ENCODE measurements around the gene DSC2.

Gene DSC2

GRCh38 chr18:31064130-31064529 lies 38.1 kb downstream of the DSC2 start:
- no peak overlapping the region for H2AFZ ChIP-seq (ENCODE audit: low read length)
- TF ChIP-seq, protein P1, sequence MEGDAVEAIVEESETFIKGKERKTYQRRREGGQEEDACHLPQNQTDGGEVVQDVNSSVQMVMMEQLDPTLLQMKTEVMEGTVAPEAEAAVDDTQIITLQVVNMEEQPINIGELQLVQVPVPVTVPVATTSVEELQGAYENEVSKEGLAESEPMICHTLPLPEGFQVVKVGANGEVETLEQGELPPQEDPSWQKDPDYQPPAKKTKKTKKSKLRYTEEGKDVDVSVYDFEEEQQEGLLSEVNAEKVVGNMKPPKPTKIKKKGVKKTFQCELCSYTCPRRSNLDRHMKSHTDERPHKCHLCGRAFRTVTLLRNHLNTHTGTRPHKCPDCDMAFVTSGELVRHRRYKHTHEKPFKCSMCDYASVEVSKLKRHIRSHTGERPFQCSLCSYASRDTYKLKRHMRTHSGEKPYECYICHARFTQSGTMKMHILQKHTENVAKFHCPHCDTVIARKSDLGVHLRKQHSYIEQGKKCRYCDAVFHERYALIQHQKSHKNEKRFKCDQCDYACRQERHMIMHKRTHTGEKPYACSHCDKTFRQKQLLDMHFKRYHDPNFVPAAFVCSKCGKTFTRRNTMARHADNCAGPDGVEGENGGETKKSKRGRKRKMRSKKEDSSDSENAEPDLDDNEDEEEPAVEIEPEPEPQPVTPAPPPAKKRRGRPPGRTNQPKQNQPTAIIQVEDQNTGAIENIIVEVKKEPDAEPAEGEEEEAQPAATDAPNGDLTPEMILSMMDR (IDR thresholded peaks at IDR 0.05; ENCODE audit: low read length), result no peak
- TF ChIP-seq EZH2 (optimal IDR thresholded peaks at IDR 0.05; ENCODE audit: low read depth, low read length) (no peak), EZH2phosphoT487 (IDR thresholded peaks at IDR 0.05; ENCODE audit: low read length) (no peak)
- H3K4me1 ChIP-seq (ENCODE audit: low read length), result no peaks in the 10 kb centered on the region
- H3K27me3 ChIP-seq (replicated peaks; ENCODE audit: insufficient read depth, low read length), result no peaks in the 10 kb centered on the region
- no peak overlapping the region for H3K27ac ChIP-seq (ENCODE audit: low read length)
- DNase-seq, result no peak
- H3F3A ChIP-seq (ENCODE audit: insufficient read depth, low read length), result no peaks in the 10 kb centered on the region
- no peaks in the 10 kb centered on the region for H4K20me1 ChIP-seq (ENCODE audit: insufficient read depth, low read length)
- H3K79me2 ChIP-seq (ENCODE audit: low read length), result no peaks in the 10 kb centered on the region
- H3K9me3 ChIP-seq (replicated peaks; ENCODE audit: insufficient read depth, low read length), result no peaks in the 10 kb centered on the region
- H3K9me2 ChIP-seq (replicated peaks; ENCODE audit: insufficient read depth, low read length), result no peaks in the 10 kb centered on the region
- no peak overlapping the region for H3K4me2 ChIP-seq (ENCODE audit: low read depth, low read length)
- no peak overlapping the region for H3K9ac ChIP-seq (ENCODE audit: low read length)
- no peak overlapping the region for H3K4me3 ChIP-seq (ENCODE audit: low read length)
- H3K36me3 ChIP-seq (replicated peaks; ENCODE audit: insufficient read depth, low read length), result no peaks in the 10 kb centered on the region

DNA sequence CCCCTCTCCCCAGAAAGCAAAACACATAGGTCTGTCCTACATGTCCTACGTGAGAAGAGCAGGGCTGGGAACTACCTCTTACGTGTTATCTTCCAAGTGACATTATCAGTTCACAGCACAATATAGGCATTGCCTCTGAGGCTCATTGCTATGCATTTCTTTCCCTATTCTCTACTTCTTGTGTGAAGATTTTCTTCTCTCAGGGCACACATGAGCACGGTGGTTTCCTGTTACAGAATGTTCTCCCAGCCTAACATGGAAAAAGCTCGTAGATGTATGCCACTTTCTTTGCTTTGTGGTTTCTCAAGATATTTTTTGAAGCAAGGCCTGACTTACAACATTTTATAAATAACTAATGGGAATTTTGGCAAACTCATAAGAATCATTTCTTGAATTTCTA lies 40.3 kb downstream of the DSC2 start:
- H3K4me3 ChIP-seq (ENCODE audit: low read length), result no peak overlapping the region
- H3K27me3 ChIP-seq (replicated peaks; ENCODE audit: insufficient read depth, low read length), result no peaks in the 10 kb centered on the region
- no peak overlapping the region for H3K4me2 ChIP-seq (ENCODE audit: low read depth, low read length)
- no peak overlapping the region for H3K9ac ChIP-seq (ENCODE audit: low read length)
- no peaks in the 10 kb centered on the region for H3K9me3 ChIP-seq (replicated peaks; ENCODE audit: insufficient read depth, low read length)
- DNase-seq, result no peak
- H2AFZ ChIP-seq (ENCODE audit: low read length), result no peak overlapping the region
- no peaks in the 10 kb centered on the region for H3K9me2 ChIP-seq (replicated peaks; ENCODE audit: insufficient read depth, low read length)
- no peaks in the 10 kb centered on the region for H3K4me1 ChIP-seq (ENCODE audit: low read length)
- H3K79me2 ChIP-seq (ENCODE audit: low read length), result no peaks in the 10 kb centered on the region
- no peak for TF ChIP-seq EZH2phosphoT487 (IDR thresholded peaks at IDR 0.05; ENCODE audit: low read length)
- no peak for TF ChIP-seq EZH2 (optimal IDR thresholded peaks at IDR 0.05; ENCODE audit: low read depth, low read length)
- TF ChIP-seq, protein P1 (IDR thresholded peaks at IDR 0.05; ENCODE audit: low read length), result no peak
- H3K27ac ChIP-seq (ENCODE audit: low read length), result no peak overlapping the region
- no peaks in the 10 kb centered on the region for H3F3A ChIP-seq (ENCODE audit: insufficient read depth, low read length)
- H3K36me3 ChIP-seq (replicated peaks; ENCODE audit: insufficient read depth, low read length), result no peaks in the 10 kb centered on the region
- H4K20me1 ChIP-seq (ENCODE audit: insufficient read depth, low read length), result no peaks in the 10 kb centered on the region

GRCh38 chr18:31058897-31059296 lies 43.3 kb downstream of the DSC2 start:
- no peaks in the 10 kb centered on the region for H3K79me2 ChIP-seq (ENCODE audit: low read length)
- TF ChIP-seq, protein P1 (IDR thresholded peaks at IDR 0.05; ENCODE audit: low read length), result no peak
- TF ChIP-seq EZH2 (optimal IDR thresholded peaks at IDR 0.05; ENCODE audit: low read depth, low read length), result no peak
- TF ChIP-seq EZH2phosphoT487 (IDR thresholded peaks at IDR 0.05; ENCODE audit: low read length), result no peak
- H3K9me2 ChIP-seq (replicated peaks; ENCODE audit: insufficient read depth, low read length), result no peaks in the 10 kb centered on the region
- no peaks in the 10 kb centered on the region for H3K36me3 ChIP-seq (replicated peaks; ENCODE audit: insufficient read depth, low read length)
- H3K4me1 ChIP-seq (ENCODE audit: low read length), result no peaks in the 10 kb centered on the region
- H3K27ac ChIP-seq (ENCODE audit: low read length), result no peak overlapping the region
- H3K4me3 ChIP-seq (ENCODE audit: low read length), result no peak overlapping the region
- H3K9me3 ChIP-seq (replicated peaks; ENCODE audit: insufficient read depth, low read length), result no peaks in the 10 kb centered on the region
- H4K20me1 ChIP-seq (ENCODE audit: insufficient read depth, low read length), result no peaks in the 10 kb centered on the region
- no peak for DNase-seq
- H2AFZ ChIP-seq (ENCODE audit: low read length), result no peak overlapping the region
- H3K4me2 ChIP-seq (ENCODE audit: low read depth, low read length), result no peak overlapping the region
- no peak overlapping the region for H3K9ac ChIP-seq (ENCODE audit: low read length)
- no peaks in the 10 kb centered on the region for H3F3A ChIP-seq (ENCODE audit: insufficient read depth, low read length)
- H3K27me3 ChIP-seq (replicated peaks; ENCODE audit: insufficient read depth, low read length), result no peaks in the 10 kb centered on the region

All from MM.1S (cell line).